ENCODE measurements around the gene ARL6IP5.

The ARL6IP5 gene

GRCh38 chr3:69143612-69144011, 58.9 kb downstream of the ARL6IP5 start:
- no peak for DNase-seq
- Histone ChIP-seq H3K27me3 (peaks cover 0 to 4% of the 10 kb centered on the region in 2 donors), H3K4me3 (no peak overlapping the region), H3K36me3 (no peaks in the 10 kb centered on the region), H3K27ac (no peak overlapping the region), H3K4me1 (no peaks in the 10 kb centered on the region), H3K9me3 (no peaks in the 10 kb centered on the region)
- intact Hi-C loops (cut with DNase I; ENCODE audit: low total_unique reads), result no loop called here
- no peak for TF ChIP-seq CTCF (IDR thresholded peaks at IDR 0.05)

- Histone ChIP-seq H3K27me3 (peaks cover 0 to 4% of the 10 kb centered on the region in 2 donors), H3K36me3 (no peaks in the 10 kb centered on the region), H3K4me1 (no peaks in the 10 kb centered on the region), H3K27ac (no peak overlapping the region), H3K4me3 (no peak overlapping the region), H3K9me3 (no peaks in the 10 kb centered on the region)
- no peak for DNase-seq
- TF ChIP-seq CTCF (IDR thresholded peaks at IDR 0.05), result no peak
- intact Hi-C loops (cut with DNase I; ENCODE audit: low total_unique reads), result no loop called here
Observed at GRCh38 chr3:69144631-69145245, 60.0 kb downstream of the ARL6IP5 start.

- no peak for DNase-seq
- peaks cover 0 to under 1% of the 10 kb centered on the region in 2 donors for H3K27me3 ChIP-seq
- H3K9me3 ChIP-seq, result no peaks in the 10 kb centered on the region
- no peak overlapping the region for H3K4me3 ChIP-seq
- H3K36me3 ChIP-seq, result no peaks in the 10 kb centered on the region
- no peak overlapping the region for H3K27ac ChIP-seq
- TF ChIP-seq CTCF (IDR thresholded peaks at IDR 0.05), result no peak
- H3K4me1 ChIP-seq, result no peaks in the 10 kb centered on the region
- intact Hi-C loops (cut with DNase I; ENCODE audit: low total_unique reads), result no loop called here
Observed at GRCh38 chr3:69145688-69146087, 61.0 kb downstream of the ARL6IP5 start.

GRCh38 chr3:69149586-69149985, 64.8 kb downstream of the ARL6IP5 start:
- Histone ChIP-seq H3K27ac (no peak overlapping the region), H3K27me3 (no peaks in the 10 kb centered on the region), H3K4me3 (no peak overlapping the region), H3K4me1 (no peaks in the 10 kb centered on the region), H3K9me3 (no peaks in the 10 kb centered on the region), H3K36me3 (no peaks in the 10 kb centered on the region)
- DNase-seq, result no peak
- intact Hi-C loops (cut with DNase I; ENCODE audit: low total_unique reads), result no loop called here
- no peak for TF ChIP-seq CTCF (IDR thresholded peaks at IDR 0.05)
